KMS-11 (cell line): ENCODE results near the gene MRPL12.

Experiments used
- H2AFZ ChIP-seq: fragments of 200-600 bp; sonication (generic); 2 replicates; pipeline ENCODE4 v1.6.1; 2016; ENCODE audit warnings: antibody characterized with exemption, mixed run types, low read depth
- H3K27ac ChIP-seq: fragments of 200-600 bp; sonication (generic); 2 replicates; pipeline ENCODE4 v1.6.1; 2016; ENCODE audit warnings: mild to moderate bottlenecking, mixed run types
- H3K27me3 ChIP-seq: fragments of 200-600 bp; sonication (generic); 2 replicates; pipeline ENCODE4 v1.6.1; 2017; ENCODE audit warnings: mild to moderate bottlenecking, low read depth, mixed run types, moderate library complexity; ENCODE audit not compliant: insufficient read depth
- H3K36me3 ChIP-seq: fragments of 200-600 bp; sonication (generic); 2 replicates; pipeline ENCODE4 v1.6.1; 2017; ENCODE audit warnings: mild to moderate bottlenecking, mixed run types; ENCODE audit not compliant: insufficient read depth
- H3K4me1 ChIP-seq: fragments of 200-600 bp; sonication (generic); 2 replicates; pipeline ENCODE4 v1.6.1; 2016; ENCODE audit warnings: mild to moderate bottlenecking, low read depth, mixed run types; ENCODE audit not compliant: poor library complexity, severe bottlenecking
- H3K4me2 ChIP-seq: fragments of 200-600 bp; sonication (generic); 2 replicates; pipeline ENCODE4 v1.7.0; 2016; ENCODE audit warnings: mild to moderate bottlenecking, mixed run types
- H3K4me3 ChIP-seq: fragments of 200-600 bp; sonication (generic); IDR thresholded peaks from 2 replicates; pipeline ENCODE4 v1.6.1; 2017; ENCODE audit warnings: low read depth, low read length, mixed read lengths; ENCODE audit not compliant: insufficient read depth
- H3K79me2 ChIP-seq: fragments of 200-600 bp; sonication (generic); 2 replicates; pipeline ENCODE4 v1.6.1; 2016; ENCODE audit warnings: low read depth, mixed run types; ENCODE audit not compliant: insufficient read depth
- H3K9ac ChIP-seq: fragments of 200-600 bp; sonication (generic); 2 replicates; pipeline ENCODE4 v1.6.1; 2016; ENCODE audit warnings: mild to moderate bottlenecking, mixed run types
- H4K20me1 ChIP-seq: fragments of 200-600 bp; sonication (generic); 2 replicates; pipeline ENCODE4 v1.6.1; 2016; ENCODE audit warnings: mild to moderate bottlenecking, mixed run types; ENCODE audit not compliant: insufficient read depth
- TF ChIP-seq, protein P1 (sequence below): fragments of 200-600 bp; sonication (generic); conservative IDR thresholded peaks from 2 replicates; pipeline ENCODE4 v1.6.1; 2017; ENCODE audit warnings: low read depth, mild to moderate bottlenecking, antibody characterized with exemption, low read length, moderate library complexity, mixed read lengths

MRPL12 gene

DNA sequence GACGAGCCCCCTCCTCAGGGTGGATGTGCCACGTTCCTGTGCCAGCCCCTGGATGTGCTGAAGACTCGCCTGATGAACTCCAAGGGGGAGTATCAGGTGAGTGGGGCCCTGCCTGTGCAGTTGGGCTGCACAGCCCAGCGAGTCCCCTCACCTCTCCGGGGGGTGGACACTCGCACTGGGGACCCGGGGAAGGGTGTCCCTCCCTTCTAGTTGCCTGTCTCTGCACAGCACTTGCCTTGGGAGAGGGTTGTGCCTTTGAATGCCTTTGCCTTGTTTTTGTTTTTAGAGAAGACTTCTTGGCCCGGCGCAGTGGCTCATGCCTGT is 14.6 kb downstream of the MRPL12 start:
- no peaks in the 10 kb centered on the region for H4K20me1 ChIP-seq
- no peak overlapping the region for H3K27ac ChIP-seq
- H2AFZ ChIP-seq = no peak overlapping the region
- TF ChIP-seq, protein P1, sequence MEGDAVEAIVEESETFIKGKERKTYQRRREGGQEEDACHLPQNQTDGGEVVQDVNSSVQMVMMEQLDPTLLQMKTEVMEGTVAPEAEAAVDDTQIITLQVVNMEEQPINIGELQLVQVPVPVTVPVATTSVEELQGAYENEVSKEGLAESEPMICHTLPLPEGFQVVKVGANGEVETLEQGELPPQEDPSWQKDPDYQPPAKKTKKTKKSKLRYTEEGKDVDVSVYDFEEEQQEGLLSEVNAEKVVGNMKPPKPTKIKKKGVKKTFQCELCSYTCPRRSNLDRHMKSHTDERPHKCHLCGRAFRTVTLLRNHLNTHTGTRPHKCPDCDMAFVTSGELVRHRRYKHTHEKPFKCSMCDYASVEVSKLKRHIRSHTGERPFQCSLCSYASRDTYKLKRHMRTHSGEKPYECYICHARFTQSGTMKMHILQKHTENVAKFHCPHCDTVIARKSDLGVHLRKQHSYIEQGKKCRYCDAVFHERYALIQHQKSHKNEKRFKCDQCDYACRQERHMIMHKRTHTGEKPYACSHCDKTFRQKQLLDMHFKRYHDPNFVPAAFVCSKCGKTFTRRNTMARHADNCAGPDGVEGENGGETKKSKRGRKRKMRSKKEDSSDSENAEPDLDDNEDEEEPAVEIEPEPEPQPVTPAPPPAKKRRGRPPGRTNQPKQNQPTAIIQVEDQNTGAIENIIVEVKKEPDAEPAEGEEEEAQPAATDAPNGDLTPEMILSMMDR = no peak
- H3K79me2 ChIP-seq = peaks cover 26% of the 10 kb centered on the region
- H3K4me3 ChIP-seq = no peak overlapping the region
- no peak overlapping the region for H3K4me2 ChIP-seq
- H3K9ac ChIP-seq = no peak overlapping the region
- H3K27me3 ChIP-seq = no peaks in the 10 kb centered on the region
- peaks cover 26% of the 10 kb centered on the region for H3K4me1 ChIP-seq
- H3K36me3 ChIP-seq = peaks cover 7% of the 10 kb centered on the region; the same call in 1 of the 2 replicates

DNA sequence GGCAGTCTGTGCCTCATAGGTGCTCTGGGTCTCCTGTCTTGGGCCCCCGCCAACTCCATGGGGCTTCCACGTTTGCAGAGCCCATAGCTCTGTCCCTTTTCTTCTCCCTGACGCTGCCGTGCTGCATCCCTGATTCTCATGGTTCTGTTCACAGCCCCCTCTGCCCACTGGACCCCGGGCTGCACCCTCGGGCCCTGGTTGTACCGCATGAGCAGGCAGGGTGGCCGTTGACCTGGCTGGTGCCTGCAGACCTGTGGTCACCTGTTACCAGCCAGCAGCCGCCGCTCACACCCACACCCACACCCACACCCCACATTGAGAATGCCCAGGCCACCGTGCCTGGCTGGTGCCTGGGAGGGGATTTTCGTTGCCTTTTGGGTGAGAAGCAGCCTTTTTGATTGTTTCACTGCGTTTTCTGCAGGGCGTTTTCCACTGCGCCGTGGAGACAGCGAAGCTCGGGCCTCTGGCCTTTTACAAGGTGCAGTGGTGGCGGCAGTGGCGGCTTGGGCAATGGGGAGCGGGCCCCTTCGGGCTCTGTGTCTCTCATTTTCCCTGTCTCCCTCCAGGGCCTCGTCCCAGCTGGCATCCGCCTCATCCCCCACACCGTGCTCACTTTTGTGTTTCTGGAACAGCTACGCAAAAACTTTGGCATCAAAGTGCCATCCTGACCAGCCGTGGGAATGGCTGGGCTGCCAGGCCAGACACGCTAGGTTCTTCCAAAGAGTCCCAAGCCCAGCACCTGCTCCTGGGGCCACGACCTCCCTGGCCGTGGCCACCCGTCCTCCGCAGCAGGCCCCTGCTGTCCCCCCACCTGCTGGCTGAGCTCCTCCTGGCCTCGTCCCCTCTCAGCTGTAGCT is 16.5 kb downstream of the MRPL12 start:
- Histone ChIP-seq H3K79me2 (peaks cover 7% of the 10 kb centered on the region; the same call in 1 of the 2 replicates), H3K4me2 (no peak overlapping the region), H3K27ac (no peak overlapping the region), H4K20me1 (no peaks in the 10 kb centered on the region), H3K4me3 (no peak overlapping the region), H3K4me1 (peaks cover 18% of the 10 kb centered on the region), H2AFZ (no peak overlapping the region), H3K9ac (no peak overlapping the region), H3K36me3 (peaks cover 7% of the 10 kb centered on the region; the same call in 1 of the 2 replicates), H3K27me3 (no peaks in the 10 kb centered on the region)
- TF ChIP-seq, protein P1 = no peak

DNA sequence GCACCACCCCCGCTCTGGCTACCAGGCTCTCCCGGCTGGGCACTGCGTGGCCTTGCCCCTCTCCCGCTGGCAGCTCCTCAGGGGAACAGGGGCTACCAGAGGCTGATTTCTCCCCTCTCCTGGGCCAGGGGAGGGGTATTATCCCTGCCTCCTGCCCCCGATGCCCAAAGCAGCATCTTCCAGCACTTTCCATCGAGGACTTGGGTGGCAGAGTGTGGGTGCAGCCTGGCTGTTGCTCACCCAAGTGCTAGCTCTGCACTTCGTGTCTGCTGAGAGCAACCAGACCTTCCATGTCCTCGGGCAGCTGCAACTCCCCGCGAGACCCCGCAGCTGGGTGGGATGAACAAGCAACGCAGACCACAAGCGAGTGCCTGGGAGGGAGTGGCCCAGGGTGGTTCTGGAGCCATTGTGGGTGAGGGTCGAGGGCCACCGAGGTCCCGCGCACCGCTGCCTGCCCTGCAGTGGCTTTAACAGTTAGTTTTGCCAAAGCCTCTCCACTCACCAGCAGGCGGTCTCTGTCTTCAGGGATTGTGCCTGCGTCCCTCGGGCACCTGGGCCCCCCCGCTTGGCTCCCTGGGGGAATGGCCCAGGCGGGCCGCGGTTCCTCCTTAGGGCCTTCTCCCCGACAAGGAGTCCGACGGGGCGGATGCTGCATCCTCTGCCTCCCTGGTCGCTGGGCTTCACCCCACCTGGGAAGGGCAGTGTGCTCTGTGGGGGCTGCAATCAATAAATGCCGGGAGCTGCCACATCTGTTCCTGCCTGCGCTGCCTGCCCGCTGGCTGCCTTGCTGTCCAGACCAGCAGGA is 17.3 kb downstream of the MRPL12 start:
- peaks cover 18% of the 10 kb centered on the region for H3K4me1 ChIP-seq
- no peaks in the 10 kb centered on the region for H3K79me2 ChIP-seq
- no peak overlapping the region for H3K27ac ChIP-seq
- no peak overlapping the region for H3K4me2 ChIP-seq
- TF ChIP-seq, protein P1 = no peak
- H3K4me3 ChIP-seq = no peak overlapping the region
- no peaks in the 10 kb centered on the region for H4K20me1 ChIP-seq
- H3K27me3 ChIP-seq = no peaks in the 10 kb centered on the region; the same call in 1 of the 2 replicates
- H3K36me3 ChIP-seq = peaks cover 7% of the 10 kb centered on the region; the same call in 1 of the 2 replicates
- no peak overlapping the region for H2AFZ ChIP-seq
- H3K9ac ChIP-seq = no peak overlapping the region

DNA sequence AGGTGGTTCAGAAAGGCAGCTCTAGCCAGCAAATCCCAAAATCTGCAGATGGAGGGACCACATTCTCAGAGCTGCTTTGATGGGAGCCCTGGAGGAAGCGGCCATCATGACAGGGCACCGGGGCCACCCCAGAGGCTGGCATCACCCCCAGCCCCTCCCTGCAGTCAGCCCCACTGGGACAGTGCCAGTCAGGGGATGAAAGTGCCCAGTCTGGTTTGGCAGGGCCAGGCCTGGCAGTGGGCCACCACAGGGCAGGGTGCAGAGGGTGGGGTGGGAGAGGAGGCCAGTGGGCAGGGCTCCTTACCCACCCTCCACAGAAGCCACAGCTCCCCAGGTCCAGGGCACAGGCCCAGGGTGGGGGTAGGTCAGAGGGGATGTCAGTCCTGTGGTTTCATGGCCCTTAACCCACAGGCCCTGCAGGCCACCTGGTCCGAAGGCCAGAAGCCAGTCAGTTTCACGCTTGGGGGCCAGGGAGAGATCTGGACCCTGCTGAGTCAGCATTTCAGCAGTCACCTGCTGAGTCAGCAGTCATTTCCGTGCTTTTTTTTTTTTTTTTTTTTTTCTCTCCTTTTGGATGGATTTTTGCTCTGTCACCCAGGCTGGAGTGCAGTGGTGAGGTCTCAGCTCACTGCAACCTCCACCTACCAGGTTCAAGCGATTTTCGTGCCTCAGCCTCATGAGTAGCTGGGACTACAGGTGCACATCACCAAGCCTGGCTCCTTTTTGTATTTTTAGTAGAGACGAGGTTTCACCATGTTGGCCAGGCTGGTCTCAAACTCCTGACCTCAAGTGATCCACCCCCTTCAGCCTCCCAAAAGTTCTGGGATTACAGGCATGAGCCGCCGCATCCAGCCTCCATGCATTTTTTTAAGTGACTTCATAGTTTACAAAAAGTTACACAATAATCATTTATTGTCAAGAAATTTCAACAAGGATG is 19.3 kb downstream of the MRPL12 start:
- no peak overlapping the region for H3K4me3 ChIP-seq
- H3K4me2 ChIP-seq = peak overlapping the region; percentile 27; the same call in 1 of the 2 replicates
- no peaks in the 10 kb centered on the region for H4K20me1 ChIP-seq
- TF ChIP-seq, protein P1 = no peak
- peak overlapping the region; percentile 4; the same call in 1 of the 2 replicates for H3K27ac ChIP-seq
- H3K4me1 ChIP-seq = peaks cover 18% of the 10 kb centered on the region
- no peaks in the 10 kb centered on the region for H3K79me2 ChIP-seq
- no peak overlapping the region; the same call in 1 of the 2 replicates for H3K9ac ChIP-seq
- H3K36me3 ChIP-seq = peaks cover 7% of the 10 kb centered on the region; the same call in 1 of the 2 replicates
- no peaks in the 10 kb centered on the region; the same call in 1 of the 2 replicates for H3K27me3 ChIP-seq
- H2AFZ ChIP-seq = no peak overlapping the region
